GM12891 (cell line): ENCODE data around the gene DCTN2.

Experiments used
- POLR2A ChIP-seq: IDR thresholded peaks from 2 replicates; pipeline ENCODE4 v1.6.1; 2011; ENCODE audit warnings: low read depth, low read length, control low read depth
- POLR2AphosphoS5 ChIP-seq: IDR thresholded peaks from 2 replicates; pipeline ENCODE4 v1.6.1; 2011; ENCODE audit warnings: low read depth, low read length, control low read depth
- SPI1 ChIP-seq: IDR thresholded peaks from 2 replicates; pipeline ENCODE4 v1.6.1; 2011; ENCODE audit warnings: low read depth, low read length, control low read depth
- TAF1 ChIP-seq: IDR thresholded peaks from 2 replicates; pipeline ENCODE4 v1.6.1; 2011; ENCODE audit warnings: low read depth, low read length, control low read depth

- TF ChIP-seq POLR2AphosphoS5 = no peak
- no peak for TF ChIP-seq TAF1
- no peak for TF ChIP-seq POLR2A
- TF ChIP-seq SPI1 = no peak
These were observed 3.4 kb downstream of the DCTN2 start for GRCh38 chr12:57543581-57543980.
